Endothelial cell of umbilical vein (primary cell): ENCODE results near the gene GLB1L. TPM values are rescaled to one million over a fixed set of nuclear protein-coding genes. Genes with fewer than 3 reads are reported as not detected.

Source experiments
- BruUV-seq: library from RNA; stranded (reverse); fragments of 400-500 nt; replicated peaks from 2 replicates; lab custom pipeline; 2021; lab: Mats Ljungman, UMichigan
- CTCF ChIA-PET: fragments of 300-600, 350-600 bp; sonication (Branson Sonifier 250); formaldehyde crosslinking; loops from one replicate; lab custom pipeline; 2021; ENCODE audit warnings: antibody characterized with exemption, inconsistent platforms; lab: Charles Lee
- POLR2A ChIA-PET: fragments of 300-600, 350-600 bp; sonication (Branson Sonifier 250); formaldehyde crosslinking; loops from one replicate; lab custom pipeline; 2021; ENCODE audit warnings: antibody characterized with exemption, inconsistent platforms; lab: Charles Lee
- DNase-seq: peaks from one replicate; pipeline ENCODE4 v3.0.0-alpha.2; 2011; ENCODE audit warnings: low read depth, low spot score
- FAIRE-seq: peaks from 2 replicates; lab custom pipeline; 2011; peaks lifted over from hg19 to GRCh38; lab: Jason Lieb, UNC
- H2AFZ ChIP-seq: 2 replicates; pipeline ENCODE4 v1.6.0; 2012; ENCODE audit warnings: low read depth, low read length, control low read depth, inconsistent platforms
- H3K27ac ChIP-seq: 2 replicates; pipeline ENCODE4 v1.5.1; 2011; ENCODE audit warnings: low read depth, mild to moderate bottlenecking, control low read depth, low read length, moderate library complexity; ENCODE audit not compliant: insufficient read depth
- H3K27me3 ChIP-seq, 2 experiments: 2 replicates each; pipeline versions ENCODE4 v1.6.0 to v1.6.1; 2011; ENCODE audit warnings: low read length in 2 of 2, mixed read lengths in 1 of 2; ENCODE audit not compliant: control insufficient read depth in 2 of 2, insufficient read depth in 2 of 2
- H3K36me3 ChIP-seq, 2 experiments: 2 replicates in 1 of 2; 3 replicates in 1 of 2; pipeline ENCODE4 v1.5.1; 2011; ENCODE audit warnings: low read length in 2 of 2, mild to moderate bottlenecking in 1 of 2, moderate library complexity in 1 of 2; ENCODE audit not compliant: control insufficient read depth in 2 of 2, insufficient read depth in 2 of 2; ENCODE audit errors: extremely low read depth in 1 of 2
- H3K4me1 ChIP-seq: 3 replicates; pipeline ENCODE4 v1.5.1; 2011; ENCODE audit warnings: mild to moderate bottlenecking, low read length; ENCODE audit not compliant: control insufficient read depth, insufficient read depth; ENCODE audit errors: extremely low read depth
- H3K4me2 ChIP-seq: 2 replicates; pipeline ENCODE4 v1.6.1; 2011; ENCODE audit warnings: low read length, control low read depth, mixed read lengths; ENCODE audit not compliant: insufficient read depth
- H3K4me3 ChIP-seq, 3 experiments: fragments of 200-600 bp in 1 of 3; sonication (generic), shearing (Covaris generic) in 1 of 3; replicated peaks in 1 of 3; 2 replicates each; pipeline ENCODE4 v1.5.1; 2011 to 2016; ENCODE audit warnings: control low read depth in 3 of 3, low read length in 3 of 3, mild to moderate bottlenecking in 2 of 3, inconsistent platforms in 1 of 3, low read depth in 1 of 3, moderate library complexity in 1 of 3; ENCODE audit not compliant: insufficient read depth in 1 of 3
- H3K79me2 ChIP-seq: 2 replicates; pipeline ENCODE4 v1.6.0; 2012; ENCODE audit warnings: low read length, inconsistent platforms; ENCODE audit not compliant: control insufficient read depth, insufficient read depth
- H3K9ac ChIP-seq: replicated peaks from 2 replicates; pipeline ENCODE3; 2011; ENCODE audit warnings: low read length, control low read depth; ENCODE audit not compliant: insufficient read depth; ENCODE audit errors: extremely low read depth
- H3K9me1 ChIP-seq: replicated peaks from 3 replicates; pipeline ENCODE4 v1.6.0; 2011; ENCODE audit warnings: mild to moderate bottlenecking, low read length; ENCODE audit not compliant: control insufficient read depth, insufficient read depth; ENCODE audit errors: extremely low read depth
- H3K9me3 ChIP-seq: replicated peaks from 2 replicates; pipeline ENCODE4 v1.5.1; 2012; ENCODE audit warnings: low read length, inconsistent platforms; ENCODE audit not compliant: control insufficient read depth, insufficient read depth
- H4K20me1 ChIP-seq: replicated peaks from 2 replicates; pipeline ENCODE3; 2011; ENCODE audit warnings: mild to moderate bottlenecking, low read length; ENCODE audit not compliant: control insufficient read depth, insufficient read depth; ENCODE audit errors: extremely low read depth
- EZH2 ChIP-seq: IDR thresholded peaks from 2 replicates; pipeline ENCODE4 v1.6.1; 2012; ENCODE audit warnings: borderline replicate concordance, low read depth, mild to moderate bottlenecking, moderate library complexity, low read length, inconsistent platforms; ENCODE audit not compliant: severe bottlenecking
- FOS ChIP-seq: IDR thresholded peaks from 2 replicates; pipeline ENCODE4 v1.6.1; 2011; ENCODE audit warnings: mild to moderate bottlenecking, low read length, moderate library complexity, borderline replicate concordance; ENCODE audit not compliant: insufficient read depth
- GATA2 ChIP-seq: IDR thresholded peaks from 2 replicates; pipeline ENCODE4 v1.7.0; 2011; ENCODE audit warnings: low read depth, mild to moderate bottlenecking, moderate library complexity, mixed read lengths, low read length; ENCODE audit not compliant: insufficient read length, insufficient read depth
- JUN ChIP-seq: IDR thresholded peaks from 2 replicates; pipeline ENCODE4 v1.6.1; 2011; ENCODE audit warnings: borderline replicate concordance, low read depth; ENCODE audit not compliant: insufficient read length, insufficient read depth
- MAX ChIP-seq: IDR thresholded peaks from 2 replicates; pipeline ENCODE4 v1.6.1; 2011; ENCODE audit not compliant: insufficient read depth, insufficient read length
- MYC ChIP-seq: IDR thresholded peaks from one replicate; pipeline ENCODE4 v1.6.1; 2011; ENCODE audit warnings: mild to moderate bottlenecking, low read depth, low read length
- POLR2A ChIP-seq: IDR thresholded peaks from 2 replicates; pipeline ENCODE4 v1.6.1; 2012; ENCODE audit warnings: low read depth, mild to moderate bottlenecking, control low read depth, low read length
- POLR2AphosphoS5 ChIP-seq: IDR thresholded peaks from 2 replicates; pipeline ENCODE4 v1.6.1; 2012; ENCODE audit warnings: low read depth, mild to moderate bottlenecking, control low read depth, low read length, moderate library complexity; ENCODE audit not compliant: insufficient read depth
- dilution Hi-C: fragments of 300-500 bp; cut with MboI; formaldehyde crosslinking; loops from one replicate; pipeline ENCODE4 v1.15.0; 2019; ENCODE audit warnings: low sequenced_read_pairs; ENCODE audit not compliant: extremely low pct_ligation_motif_present
- intact Hi-C: fragments of 100-400 bp; cut with micrococcal nuclease; formaldehyde crosslinking; loops from one replicate; pipeline ENCODE4 v1.10.0; 2022
- polyA plus RNA-seq, 4 experiments: library from polyadenylated mRNA; depleted of rRNA in 3 of 4; stranded (reverse) in 3 of 4; unstranded in 1 of 4; fragments of >200 nt; gene quantifications; 2 replicates each; pipeline versions ENCODE4 v1.2.1 to v1.2.3, GENCODE V29; 2011 to 2012; ENCODE audit warnings: missing spikeins in 1 of 4
- total RNA-seq: library from RNA; stranded (reverse); gene quantifications from 2 replicates; pipeline ENCODE4 v1.2.3, GENCODE V29; 2021
- TF ChIP-seq, protein P1 (sequence below), 2 donors: IDR thresholded peaks; 1 replicate in 1 of 2; 2 replicates in 1 of 2; pipeline ENCODE4 v1.5.1; 2011; ENCODE audit warnings: low read length in 2 of 2, mild to moderate bottlenecking in 2 of 2, moderate library complexity in 2 of 2, control low read depth in 1 of 2, inconsistent platforms in 1 of 2, low read depth in 1 of 2; ENCODE audit not compliant: insufficient read depth in 1 of 2; ENCODE audit errors: extremely low read depth in 1 of 2

The GLB1L gene
- total and polyA plus RNA-seq, 2 donors (not counting 3 experiments of a cell fraction or from before 2014, with no cell fraction given): 9.2 to 11.9 TPM

DNA sequence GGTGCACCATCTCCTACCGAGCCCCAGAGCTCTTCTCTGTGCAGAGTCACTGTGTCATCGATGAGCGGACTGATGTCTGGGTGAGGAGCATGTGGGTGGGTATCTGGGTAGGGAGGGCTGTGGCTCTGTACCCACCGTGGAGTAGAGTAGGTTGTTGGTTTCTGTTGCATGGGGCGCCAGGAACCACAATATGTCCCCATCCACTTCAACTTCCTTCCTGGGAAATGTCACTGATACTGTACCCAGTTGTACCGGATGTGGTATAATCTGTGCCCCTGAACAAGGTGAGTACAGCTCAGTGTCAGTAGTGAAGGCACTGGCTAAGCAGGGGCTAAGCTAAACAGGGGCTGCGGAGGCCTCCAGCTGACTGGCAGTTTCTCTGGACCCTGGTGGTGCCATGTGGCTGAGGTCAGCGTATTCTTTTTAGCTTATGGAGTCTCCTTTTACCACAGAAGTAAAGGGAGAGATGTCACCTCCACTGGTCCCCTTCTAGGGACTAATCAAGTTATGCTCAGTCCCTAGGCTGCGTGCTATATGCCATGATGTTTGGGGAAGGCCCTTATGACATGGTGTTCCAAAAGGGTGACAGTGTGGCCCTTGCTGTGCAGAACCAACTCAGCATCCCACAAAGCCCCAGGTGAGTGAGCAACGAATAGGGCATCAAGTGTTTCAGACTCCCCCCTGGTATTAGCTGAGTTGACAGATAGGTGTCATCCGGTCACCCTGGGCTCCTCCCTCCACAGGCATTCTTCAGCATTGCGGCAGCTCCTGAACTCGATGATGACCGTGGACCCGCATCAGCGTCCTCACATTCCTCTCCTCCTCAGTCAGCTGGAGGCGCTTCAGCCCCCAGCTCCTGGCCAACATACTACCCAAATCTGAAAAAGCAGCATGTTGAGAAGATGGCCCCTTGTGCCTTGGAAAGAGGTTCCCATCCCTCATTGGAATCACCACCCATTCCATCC lies 2.7 kb upstream of the GLB1L start:
- CTCF ChIA-PET: interaction anchor here (2.2 to 3.3 kb wide), 3 partner anchors 30 to 77 kb away, joined by 8 to 25 read pairs (median 17); partner anchors contain the start of gene DNAJB2
- BruUV-seq: no TSS peak
- no peak overlapping the region for H3K27ac ChIP-seq
- no peak overlapping the region for H3K4me2 ChIP-seq
- H3K36me3 ChIP-seq: peaks cover 2% of the 10 kb centered on the region in 2 experiments
- H3K9me1 ChIP-seq: no peaks in the 10 kb centered on the region
- H3K79me2 ChIP-seq: peaks cover 15% of the 10 kb centered on the region
- no peaks in the 10 kb centered on the region for H3K27me3 ChIP-seq
- H3K9ac ChIP-seq: no peak overlapping the region
- H4K20me1 ChIP-seq: no peaks in the 10 kb centered on the region
- POLR2A ChIA-PET: interaction anchor here (1.0 kb wide), 2 partner anchors 30 to 71 kb away, joined by 3 to 7 read pairs; partner anchors contain the start of gene CNPPD1
- intact Hi-C loops (no loop called here), dilution Hi-C loops (no loop called here)
- no peak overlapping the region for H3K4me3 ChIP-seq
- no peak for TF ChIP-seq POLR2A
- no peak for TF ChIP-seq EZH2
- TF ChIP-seq JUN: no peak
- no peak for TF ChIP-seq GATA2
- no peak for TF ChIP-seq FOS
- no peak for TF ChIP-seq MYC
- no peak for TF ChIP-seq MAX
- TF ChIP-seq, protein P1, sequence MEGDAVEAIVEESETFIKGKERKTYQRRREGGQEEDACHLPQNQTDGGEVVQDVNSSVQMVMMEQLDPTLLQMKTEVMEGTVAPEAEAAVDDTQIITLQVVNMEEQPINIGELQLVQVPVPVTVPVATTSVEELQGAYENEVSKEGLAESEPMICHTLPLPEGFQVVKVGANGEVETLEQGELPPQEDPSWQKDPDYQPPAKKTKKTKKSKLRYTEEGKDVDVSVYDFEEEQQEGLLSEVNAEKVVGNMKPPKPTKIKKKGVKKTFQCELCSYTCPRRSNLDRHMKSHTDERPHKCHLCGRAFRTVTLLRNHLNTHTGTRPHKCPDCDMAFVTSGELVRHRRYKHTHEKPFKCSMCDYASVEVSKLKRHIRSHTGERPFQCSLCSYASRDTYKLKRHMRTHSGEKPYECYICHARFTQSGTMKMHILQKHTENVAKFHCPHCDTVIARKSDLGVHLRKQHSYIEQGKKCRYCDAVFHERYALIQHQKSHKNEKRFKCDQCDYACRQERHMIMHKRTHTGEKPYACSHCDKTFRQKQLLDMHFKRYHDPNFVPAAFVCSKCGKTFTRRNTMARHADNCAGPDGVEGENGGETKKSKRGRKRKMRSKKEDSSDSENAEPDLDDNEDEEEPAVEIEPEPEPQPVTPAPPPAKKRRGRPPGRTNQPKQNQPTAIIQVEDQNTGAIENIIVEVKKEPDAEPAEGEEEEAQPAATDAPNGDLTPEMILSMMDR (IDR thresholded peaks at IDR 0.05; ENCODE audit: extremely low read depth in 1 of 2, insufficient read depth in 1 of 2, low read depth in 1 of 2, low read length in 2 of 2): no peak
- no peak for TF ChIP-seq POLR2AphosphoS5
- no peaks in the 10 kb centered on the region for H3K9me3 ChIP-seq
- FAIRE-seq (no peak), DNase-seq (no peak)
- peaks cover 38% of the 10 kb centered on the region for H3K4me1 ChIP-seq
- H2AFZ ChIP-seq: no peak overlapping the region
